ENCODE data around the gene CORO2B. TPM values are rescaled to one million over a fixed set of nuclear protein-coding genes. Genes with fewer than 3 reads are reported as not detected.

CORO2B gene
- total and polyA plus RNA-seq, 2 experiments from 2014 or later = 1.6 to 4.6 TPM

DNA sequence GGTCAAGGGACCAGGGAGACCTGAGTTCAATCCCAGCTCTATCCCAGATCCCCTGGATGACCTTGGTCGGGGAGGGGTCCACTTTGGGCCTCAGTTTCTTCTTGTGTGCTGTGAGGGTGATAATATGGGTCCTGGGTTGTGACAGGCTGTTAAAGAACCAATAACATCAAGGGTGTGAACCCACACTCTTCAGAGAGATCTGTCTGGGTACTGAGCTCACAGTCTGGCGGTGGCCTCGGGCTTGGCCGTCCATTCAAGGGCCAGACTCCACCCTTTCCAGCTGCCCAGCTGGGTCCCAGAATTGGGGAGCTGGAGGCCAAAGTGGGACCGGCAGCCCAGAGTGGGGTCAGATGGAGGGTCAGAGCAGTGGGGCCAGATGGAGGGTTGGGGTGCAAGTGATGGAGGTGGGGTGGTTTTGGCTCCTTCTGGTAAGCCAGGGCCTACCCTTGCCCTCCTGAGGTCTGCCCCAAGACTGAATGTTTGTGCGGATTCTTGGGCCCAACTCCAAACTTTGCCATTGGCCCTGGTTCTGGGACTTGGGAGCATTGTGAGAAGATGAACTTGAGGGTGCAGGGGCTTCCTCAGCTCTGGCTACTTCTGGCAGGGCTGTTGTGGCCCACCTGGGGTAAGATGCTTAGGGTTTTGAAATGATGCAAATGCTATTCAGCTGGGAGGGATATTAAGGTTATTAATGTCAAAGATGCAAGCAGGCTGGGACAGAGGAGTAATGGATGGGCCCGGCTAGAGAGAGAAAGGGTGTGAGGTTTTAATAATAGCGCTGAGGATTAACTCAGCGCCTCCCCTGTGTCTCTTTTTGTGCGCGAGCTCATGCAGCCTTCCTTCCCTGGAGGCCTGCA is 1.5 kb downstream of the CORO2B start (continued):
- TF ChIP-seq EZH2 (IDR thresholded peaks at IDR 0.05; ENCODE audit: low read depth, unreplicated experiment) (no peak), CREB1 (CRISPR knock-in tag; IDR thresholded peaks at IDR 0.05; ENCODE audit: low read depth) (no peak), ZNF114 (CRISPR knock-in tag; IDR thresholded peaks at IDR 0.05) (no peak), POLR2AphosphoS5 (IDR thresholded peaks at IDR 0.05; ENCODE audit: low read depth) (no peak), JUNB (IDR thresholded peaks at IDR 0.05; ENCODE audit: unreplicated experiment) (no peak), ZNF331 (CRISPR knock-in tag; IDR thresholded peaks at IDR 0.05; ENCODE audit: low read depth) (no peak)
- TF ChIP-seq, protein P1, sequence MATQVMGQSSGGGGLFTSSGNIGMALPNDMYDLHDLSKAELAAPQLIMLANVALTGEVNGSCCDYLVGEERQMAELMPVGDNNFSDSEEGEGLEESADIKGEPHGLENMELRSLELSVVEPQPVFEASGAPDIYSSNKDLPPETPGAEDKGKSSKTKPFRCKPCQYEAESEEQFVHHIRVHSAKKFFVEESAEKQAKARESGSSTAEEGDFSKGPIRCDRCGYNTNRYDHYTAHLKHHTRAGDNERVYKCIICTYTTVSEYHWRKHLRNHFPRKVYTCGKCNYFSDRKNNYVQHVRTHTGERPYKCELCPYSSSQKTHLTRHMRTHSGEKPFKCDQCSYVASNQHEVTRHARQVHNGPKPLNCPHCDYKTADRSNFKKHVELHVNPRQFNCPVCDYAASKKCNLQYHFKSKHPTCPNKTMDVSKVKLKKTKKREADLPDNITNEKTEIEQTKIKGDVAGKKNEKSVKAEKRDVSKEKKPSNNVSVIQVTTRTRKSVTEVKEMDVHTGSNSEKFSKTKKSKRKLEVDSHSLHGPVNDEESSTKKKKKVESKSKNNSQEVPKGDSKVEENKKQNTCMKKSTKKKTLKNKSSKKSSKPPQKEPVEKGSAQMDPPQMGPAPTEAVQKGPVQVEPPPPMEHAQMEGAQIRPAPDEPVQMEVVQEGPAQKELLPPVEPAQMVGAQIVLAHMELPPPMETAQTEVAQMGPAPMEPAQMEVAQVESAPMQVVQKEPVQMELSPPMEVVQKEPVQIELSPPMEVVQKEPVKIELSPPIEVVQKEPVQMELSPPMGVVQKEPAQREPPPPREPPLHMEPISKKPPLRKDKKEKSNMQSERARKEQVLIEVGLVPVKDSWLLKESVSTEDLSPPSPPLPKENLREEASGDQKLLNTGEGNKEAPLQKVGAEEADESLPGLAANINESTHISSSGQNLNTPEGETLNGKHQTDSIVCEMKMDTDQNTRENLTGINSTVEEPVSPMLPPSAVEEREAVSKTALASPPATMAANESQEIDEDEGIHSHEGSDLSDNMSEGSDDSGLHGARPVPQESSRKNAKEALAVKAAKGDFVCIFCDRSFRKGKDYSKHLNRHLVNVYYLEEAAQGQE (IDR thresholded peaks at IDR 0.05; ENCODE audit: unreplicated experiment) = no peak
- TF ChIP-seq, protein P2, sequence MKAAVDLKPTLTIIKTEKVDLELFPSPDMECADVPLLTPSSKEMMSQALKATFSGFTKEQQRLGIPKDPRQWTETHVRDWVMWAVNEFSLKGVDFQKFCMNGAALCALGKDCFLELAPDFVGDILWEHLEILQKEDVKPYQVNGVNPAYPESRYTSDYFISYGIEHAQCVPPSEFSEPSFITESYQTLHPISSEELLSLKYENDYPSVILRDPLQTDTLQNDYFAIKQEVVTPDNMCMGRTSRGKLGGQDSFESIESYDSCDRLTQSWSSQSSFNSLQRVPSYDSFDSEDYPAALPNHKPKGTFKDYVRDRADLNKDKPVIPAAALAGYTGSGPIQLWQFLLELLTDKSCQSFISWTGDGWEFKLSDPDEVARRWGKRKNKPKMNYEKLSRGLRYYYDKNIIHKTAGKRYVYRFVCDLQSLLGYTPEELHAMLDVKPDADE (IDR thresholded peaks at IDR 0.05) = no peak

DNA sequence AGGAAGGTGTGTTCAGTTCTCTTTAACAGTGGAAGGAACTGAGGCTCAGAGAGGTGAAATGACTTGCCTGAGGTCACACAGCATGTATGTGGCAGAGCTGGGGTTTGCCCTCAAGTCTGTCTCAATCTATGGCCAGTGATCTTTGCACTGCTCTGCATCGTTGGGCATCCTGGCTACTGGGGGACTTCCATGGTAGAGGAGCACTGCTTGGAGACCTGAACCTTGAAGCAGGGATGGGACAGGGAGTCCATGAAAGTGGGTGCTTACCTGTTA is 2.0 kb downstream of the CORO2B start:
- TF ChIP-seq, protein P2 (IDR thresholded peaks at IDR 0.05) = no peak
- no peak for TF ChIP-seq POLR2AphosphoS5 (IDR thresholded peaks at IDR 0.05; ENCODE audit: low read depth)
- no peak for TF ChIP-seq JUNB (IDR thresholded peaks at IDR 0.05; ENCODE audit: unreplicated experiment)
- no peak for TF ChIP-seq STAT1 (IDR thresholded peaks at IDR 0.05; ENCODE audit: unreplicated experiment)
- no peak for TF ChIP-seq EZH2phosphoT487 (IDR thresholded peaks at IDR 0.05; ENCODE audit: unreplicated experiment)
- TF ChIP-seq, protein P1 (IDR thresholded peaks at IDR 0.05; ENCODE audit: unreplicated experiment) = no peak
- no peak for TF ChIP-seq ZNF331 (CRISPR knock-in tag; IDR thresholded peaks at IDR 0.05; ENCODE audit: low read depth)
- no peak for TF ChIP-seq EZH2 (IDR thresholded peaks at IDR 0.05; ENCODE audit: low read depth, unreplicated experiment)
- Histone ChIP-seq H3F3A (replicated peaks; ENCODE audit: low read depth) (0 out of 2 replicates have a peak, but pooled peaks cover 6% of the 10 kb centered on the region), H3K4me2 (no peak overlapping the region), H3K36me3 (ENCODE audit: insufficient read depth) (no peaks in the 10 kb centered on the region), H3K4me1 (ENCODE audit: insufficient read depth) (peaks cover 26% of the 10 kb centered on the region; the same call in 1 of the 2 replicates), H2AFZ (no peak overlapping the region), H3K27ac (ENCODE audit: low read depth) (no peak overlapping the region), H3K27me3 (ENCODE audit: insufficient read depth) (peaks cover 49% of the 10 kb centered on the region), H4K20me1 (replicated peaks; ENCODE audit: insufficient read depth) (no peaks in the 10 kb centered on the region), H3K9me2 (ENCODE audit: insufficient read depth) (no peaks in the 10 kb centered on the region), H3K79me2 (replicated peaks; ENCODE audit: insufficient read depth) (no peaks in the 10 kb centered on the region), H3K4me3 (no peak overlapping the region)
- H3K4me3 Mint-ChIP-seq = no peak overlapping the region
- no peak for ATAC-seq
- peaks cover 40% of the 10 kb centered on the region for H3K27me3 Mint-ChIP-seq (ENCODE audit: insufficient read depth, low read depth, poor library complexity)
- DNase-seq (ENCODE audit: low spot score) = no peak
- no peaks in the 10 kb centered on the region; the same call in 2 of the 3 replicates for H3K36me3 Mint-ChIP-seq (ENCODE audit: low read depth)
- H3K9me3 Mint-ChIP-seq = no peaks in the 10 kb centered on the region
- H3K4me1 Mint-ChIP-seq = peaks cover 54% of the 10 kb centered on the region
- H3K27ac Mint-ChIP-seq = no peak overlapping the region

Measured in GM23338 (cell line).